GM19238 (cell line): ENCODE data around the gene MGAT5B.
"Not testable (repeated sequence)": the region's sequence is repeated elsewhere in the genome, so short reads cannot be mapped to it uniquely, and the experiment has no call there.

Source experiments
- DNase-seq: peaks from one replicate; pipeline ENCODE4 v3.0.0; 2011; ENCODE audit warnings: low spot score; ENCODE audit not compliant: insufficient read length

Gene MGAT5B

GRCh38 chr17:76969598-76970172 lies 101.5 kb downstream of the MGAT5B start:
- DNase-seq: no peak

- DNase-seq: not testable (repeated sequence)
Observed at GRCh38 chr17:76970228-76970627, 102.0 kb downstream of the MGAT5B start.

- DNase-seq: no peak
Observed at GRCh38 chr17:76972046-76972641, 103.9 kb downstream of the MGAT5B start.

GRCh38 chr17:76973040-76973439 lies 104.8 kb downstream of the MGAT5B start:
- DNase-seq: no peak

GRCh38 chr17:76974721-76975120 lies 106.5 kb downstream of the MGAT5B start:
- DNase-seq: no peak

GRCh38 chr17:76978050-76978449 lies 109.8 kb downstream of the MGAT5B start:
- not testable (repeated sequence) for DNase-seq

- DNase-seq: no peak
Observed at GRCh38 chr17:76981545-76982295, 113.5 kb downstream of the MGAT5B start.

- DNase-seq: no peak
Observed at GRCh38 chr17:76982408-76983074, 114.3 kb downstream of the MGAT5B start.

- no peak for DNase-seq
Observed at GRCh38 chr17:76983075-76983775, 115.0 kb downstream of the MGAT5B start.

- DNase-seq: no peak
Observed at GRCh38 chr17:76986365-76986764, 118.2 kb downstream of the MGAT5B start.

- no peak for DNase-seq
Observed at GRCh38 chr17:76987486-76988093, 119.4 kb downstream of the MGAT5B start.

GRCh38 chr17:76988796-76989195 lies 120.6 kb downstream of the MGAT5B start:
- no peak for DNase-seq

GRCh38 chr17:76989519-76989918 lies 121.3 kb downstream of the MGAT5B start:
- no peak for DNase-seq

- DNase-seq: no peak
Observed at GRCh38 chr17:76992891-76993290, 124.7 kb downstream of the MGAT5B start.

- no peak for DNase-seq
Observed at GRCh38 chr17:76993651-76994050, 125.4 kb downstream of the MGAT5B start.

GRCh38 chr17:76994237-76994637 lies 126.0 kb downstream of the MGAT5B start:
- DNase-seq: no peak

GRCh38 chr17:76995387-76996105 lies 127.3 kb downstream of the MGAT5B start:
- no peak for DNase-seq

GRCh38 chr17:76996741-76997694 lies 128.8 kb downstream of the MGAT5B start:
- DNase-seq: no peak

- peak; percentile 30 for DNase-seq
Observed at GRCh38 chr17:76997981-76998531, 129.9 kb downstream of the MGAT5B start.
